Head of caudate nucleus (tissue), 42 donors: ENCODE data around the gene PTTG1IP.

Source experiments
- DNase-seq, 42 donors: peaks; one replicate each; pipeline versions ENCODE4 v3.0.0 to v3.0.0-alpha.2; 2020 to 2021; ENCODE audit warnings: mixed read lengths in 7 of 42
- intact Hi-C: fragments of 100-400 bp; cut with DNase I; formaldehyde crosslinking; loops from one replicate; pipeline ENCODE4 v1.15.0; 2022

Gene PTTG1IP

DNA sequence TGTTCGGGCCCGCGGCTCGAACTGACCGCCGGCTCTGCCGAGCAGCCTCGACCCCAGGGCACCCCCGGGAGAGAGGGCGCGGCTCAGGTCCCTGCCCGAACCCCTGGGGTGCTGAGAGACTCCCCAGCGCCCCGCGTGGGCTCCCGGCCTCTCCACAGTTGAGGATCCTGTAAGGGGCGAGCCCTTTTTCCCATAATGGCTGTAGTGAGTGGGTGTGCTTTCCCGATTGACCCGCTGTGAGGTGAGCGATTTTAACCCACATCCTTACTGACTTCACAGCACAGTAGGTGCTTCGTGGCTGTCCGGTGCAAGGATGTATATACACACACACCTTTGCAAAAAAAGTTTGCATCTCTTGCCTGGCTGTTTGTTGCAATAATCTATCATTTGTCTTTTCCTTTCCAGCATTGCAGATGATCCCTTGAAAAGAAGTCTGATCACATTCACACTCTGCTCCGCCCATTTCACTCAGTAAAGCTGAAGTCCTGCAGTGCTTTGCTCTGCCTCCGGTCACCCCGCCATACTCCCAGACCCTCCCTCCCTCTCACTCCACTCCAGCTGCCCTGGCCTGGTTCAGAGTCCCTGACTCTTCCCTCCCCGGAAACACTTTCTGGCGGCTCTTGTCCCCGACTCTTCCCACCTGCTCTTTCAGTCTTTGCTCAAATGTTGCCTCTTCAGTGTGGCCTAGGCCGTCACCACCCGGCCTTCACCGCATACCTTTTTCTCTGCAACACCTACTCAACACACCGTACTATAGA is 70.9 kb downstream of the PTTG1IP start:
- DNase-seq, result no peak
- intact Hi-C loops, result loop anchor here (10.0 kb wide), 2 partner anchors 132 to 458 kb away; no protein-coding TSS in a partner anchor

- intact Hi-C loops, result loop anchor here (2.0 to 10.0 kb wide), 4 partner anchors 15 to 457 kb away; partner anchors contain the start of gene PTTG1IP
- DNase-seq, result peak; percentile 39 to 93 (median 84)
Measured at GRCh38 chr21:44801468-44802395, 71.8 kb downstream of the PTTG1IP start, which contains the start of gene UBE2G2. Gene UBE2G2, minus strand, starts transcription at chr21:44801820. Its CDS starts 72 bp downstream, at chr21:44801748.

DNA sequence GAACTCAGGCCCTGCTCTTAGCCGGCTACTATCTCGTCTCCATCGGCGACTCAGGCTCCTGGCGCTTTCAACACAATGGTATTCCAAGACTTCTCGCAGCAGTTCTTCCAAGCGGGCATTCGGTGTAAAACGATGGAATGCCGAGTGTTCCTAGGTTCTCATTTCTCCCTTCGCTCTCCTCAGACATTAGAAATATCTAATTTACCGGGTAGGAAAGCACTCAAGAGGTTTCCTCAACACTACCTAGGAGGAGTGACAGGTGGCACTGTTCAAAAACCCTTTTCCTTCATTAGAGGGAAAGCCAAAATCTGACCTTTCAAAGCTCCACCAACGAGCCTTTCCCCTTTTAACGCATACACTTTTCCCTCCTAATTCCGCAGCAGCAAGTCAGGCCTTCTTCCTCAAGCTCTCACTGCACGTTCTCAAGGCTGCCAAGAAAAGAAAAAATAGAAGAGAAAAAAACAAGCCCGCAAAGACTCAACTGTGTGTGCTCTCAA is 72.5 kb downstream of the PTTG1IP start:
- intact Hi-C loops, result loop anchor here (2.0 to 10.0 kb wide), 4 partner anchors 16 to 456 kb away; partner anchors contain the start of gene PTTG1IP
- DNase-seq, result peak in 4 of 42 donors; percentile 21 to 49 (median 39)

GRCh38 chr21:44800103-44800502 is 73.4 kb downstream of the PTTG1IP start:
- intact Hi-C loops, result loop anchor here (2.0 to 10.0 kb wide), 4 partner anchors 17 to 455 kb away; partner anchors contain the start of gene PTTG1IP
- peak in 12 of 42 donors; percentile 23 to 76 (median 48) for DNase-seq

DNA sequence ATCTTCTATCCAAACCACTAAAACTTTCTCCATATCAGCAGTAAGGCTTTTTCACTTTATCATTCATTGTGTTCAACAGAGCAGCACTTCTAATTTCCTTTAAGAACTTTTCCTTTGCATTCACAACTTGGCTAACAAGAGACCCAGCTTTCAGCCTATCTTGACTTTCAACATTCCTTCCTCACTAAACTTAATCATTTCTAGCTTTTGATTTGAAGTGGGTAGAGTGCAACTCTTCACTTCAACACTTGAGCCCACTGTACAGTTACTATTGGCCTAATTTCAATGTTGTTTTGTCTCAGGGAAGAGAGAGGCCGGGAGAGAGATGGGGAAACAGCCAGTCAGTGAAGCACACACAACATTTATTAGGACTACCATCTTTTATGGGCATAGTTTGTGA is 73.8 kb downstream of the PTTG1IP start:
- intact Hi-C loops, result loop anchor here (2.0 to 10.0 kb wide), 5 partner anchors 17 to 455 kb away; partner anchors contain the start of gene PTTG1IP
- DNase-seq, result no peak
